ENCODE data around the gene COL23A1.

Gene COL23A1

DNA sequence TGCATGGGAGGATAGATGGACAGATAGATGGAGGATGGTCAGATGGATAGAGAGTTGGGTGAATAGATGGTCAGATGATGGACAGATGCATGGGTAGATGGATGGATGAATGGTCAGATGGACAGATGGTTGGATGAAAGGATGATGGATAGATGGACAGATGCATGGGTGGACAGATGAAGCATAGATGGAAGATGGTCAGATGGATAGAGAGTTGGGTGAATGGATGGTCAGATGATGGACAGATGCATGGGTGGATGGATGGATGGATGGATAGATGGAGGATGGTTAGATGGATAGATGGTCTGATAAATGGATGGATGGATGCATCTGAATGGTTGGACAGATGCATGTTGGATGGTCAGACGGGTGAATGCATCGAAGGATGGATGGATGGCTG lies 70.4 kb downstream of the COL23A1 start:
- DNase-seq (ENCODE audit: low read depth), result no peak
- TF ChIP-seq, protein P1, sequence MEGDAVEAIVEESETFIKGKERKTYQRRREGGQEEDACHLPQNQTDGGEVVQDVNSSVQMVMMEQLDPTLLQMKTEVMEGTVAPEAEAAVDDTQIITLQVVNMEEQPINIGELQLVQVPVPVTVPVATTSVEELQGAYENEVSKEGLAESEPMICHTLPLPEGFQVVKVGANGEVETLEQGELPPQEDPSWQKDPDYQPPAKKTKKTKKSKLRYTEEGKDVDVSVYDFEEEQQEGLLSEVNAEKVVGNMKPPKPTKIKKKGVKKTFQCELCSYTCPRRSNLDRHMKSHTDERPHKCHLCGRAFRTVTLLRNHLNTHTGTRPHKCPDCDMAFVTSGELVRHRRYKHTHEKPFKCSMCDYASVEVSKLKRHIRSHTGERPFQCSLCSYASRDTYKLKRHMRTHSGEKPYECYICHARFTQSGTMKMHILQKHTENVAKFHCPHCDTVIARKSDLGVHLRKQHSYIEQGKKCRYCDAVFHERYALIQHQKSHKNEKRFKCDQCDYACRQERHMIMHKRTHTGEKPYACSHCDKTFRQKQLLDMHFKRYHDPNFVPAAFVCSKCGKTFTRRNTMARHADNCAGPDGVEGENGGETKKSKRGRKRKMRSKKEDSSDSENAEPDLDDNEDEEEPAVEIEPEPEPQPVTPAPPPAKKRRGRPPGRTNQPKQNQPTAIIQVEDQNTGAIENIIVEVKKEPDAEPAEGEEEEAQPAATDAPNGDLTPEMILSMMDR (IDR thresholded peaks at IDR 0.05; ENCODE audit: low read depth, low read length, missing control alignments), result no peak
- no peak overlapping the region for H3K4me3 ChIP-seq (ENCODE audit: low read depth, low read length)

DNA sequence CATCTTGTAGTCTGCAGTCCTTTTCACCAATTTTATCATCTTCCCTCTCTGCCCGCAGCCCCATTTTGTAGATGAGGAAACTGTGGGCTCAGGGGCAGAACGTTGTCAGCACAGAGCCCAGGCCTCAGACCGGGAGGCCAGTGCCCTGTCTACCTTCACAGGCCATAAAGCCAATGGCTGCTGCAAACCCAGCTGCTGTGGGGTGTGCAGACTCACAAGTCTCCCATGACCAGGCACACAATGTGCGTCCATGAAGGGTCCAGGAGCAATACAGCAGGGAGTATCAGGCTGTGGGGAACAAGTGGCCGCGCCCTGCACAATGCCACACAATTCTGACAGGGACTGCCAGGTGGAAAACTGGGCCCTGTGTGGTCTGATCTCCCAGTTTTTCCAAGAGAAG lies 71.0 kb downstream of the COL23A1 start:
- no peak overlapping the region for H3K4me3 ChIP-seq (ENCODE audit: low read depth, low read length)
- DNase-seq (ENCODE audit: low read depth), result no peak
- TF ChIP-seq, protein P1 (IDR thresholded peaks at IDR 0.05; ENCODE audit: low read depth, low read length, missing control alignments), result no peak

DNA sequence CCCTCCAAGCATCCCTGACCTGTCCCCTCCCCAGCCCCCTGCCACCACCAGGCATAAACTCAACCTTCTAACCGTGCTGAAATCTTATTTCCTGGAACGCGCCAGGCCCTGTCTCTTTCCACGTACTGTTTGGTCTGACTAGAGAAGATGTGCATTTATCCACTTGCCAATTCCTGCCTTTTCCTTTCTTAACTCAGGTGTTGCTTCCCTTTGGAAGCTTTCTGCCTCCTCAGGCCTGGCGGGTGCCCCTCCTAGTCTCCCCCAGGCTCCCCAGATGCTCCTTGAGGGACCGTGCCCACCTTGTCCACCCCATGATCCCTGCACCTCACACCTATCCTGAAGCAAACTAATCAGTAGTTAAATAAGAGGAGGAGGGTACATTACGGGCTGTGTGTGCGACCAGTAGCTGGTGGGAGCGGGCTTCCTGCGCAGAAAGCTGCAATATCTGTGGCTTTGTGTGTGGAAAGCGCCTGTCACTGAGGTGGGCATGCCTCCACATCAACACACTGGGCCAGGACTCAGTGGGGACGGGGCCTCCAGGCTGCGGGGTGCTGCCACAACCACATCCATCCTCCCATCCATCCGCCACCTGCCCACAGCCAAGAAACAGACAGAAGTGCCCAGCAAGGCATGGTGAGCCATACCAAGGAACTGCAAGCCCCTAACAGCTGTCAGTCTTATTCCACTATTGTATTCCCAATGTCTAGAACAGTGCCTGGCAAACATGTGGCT lies 73.5 kb downstream of the COL23A1 start:
- no peak overlapping the region for H3K4me3 ChIP-seq (ENCODE audit: low read depth, low read length)
- DNase-seq (ENCODE audit: low read depth), result no peak
- TF ChIP-seq, protein P1 (IDR thresholded peaks at IDR 0.05; ENCODE audit: low read depth, low read length, missing control alignments), result no peak

DNA sequence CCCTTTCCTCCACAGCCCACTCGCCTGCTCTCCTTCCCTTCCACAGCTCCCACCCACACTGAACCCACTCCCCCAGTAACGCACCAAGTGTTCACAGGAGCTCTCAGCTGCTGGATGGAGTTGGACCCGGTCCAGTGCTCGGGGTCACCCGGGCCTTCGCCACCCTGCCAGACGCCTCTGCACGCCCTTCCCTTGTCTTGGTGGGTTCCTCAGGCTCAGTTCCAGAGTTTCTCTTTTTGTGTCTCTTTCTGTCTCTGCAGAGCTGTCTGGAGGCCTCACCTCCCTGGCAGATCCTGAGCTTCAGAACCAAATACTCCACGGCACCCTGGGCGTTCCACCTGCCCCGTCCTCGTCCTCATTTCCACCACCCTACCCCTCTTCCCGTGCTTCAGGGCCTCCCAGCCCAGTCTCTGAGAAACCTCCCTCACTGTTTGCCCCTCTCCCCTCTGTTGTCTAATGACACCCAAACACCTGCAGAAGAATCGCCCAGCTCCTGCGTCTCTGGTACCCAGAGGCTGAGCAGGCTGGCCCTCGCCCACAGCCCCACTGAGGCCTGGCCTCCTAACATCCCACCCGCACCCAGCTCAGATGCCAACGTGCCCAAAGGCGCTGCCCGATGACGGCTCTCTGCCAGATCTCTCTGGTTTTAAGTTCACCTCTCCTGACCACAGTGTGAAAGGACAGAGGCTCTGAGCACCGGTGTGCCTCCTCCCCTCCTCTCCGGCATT lies 74.3 kb downstream of the COL23A1 start:
- DNase-seq (ENCODE audit: low read depth), result no peak
- TF ChIP-seq, protein P1 (IDR thresholded peaks at IDR 0.05; ENCODE audit: low read depth, low read length, missing control alignments), result no peak
- no peak overlapping the region for H3K4me3 ChIP-seq (ENCODE audit: low read depth, low read length)

DNA sequence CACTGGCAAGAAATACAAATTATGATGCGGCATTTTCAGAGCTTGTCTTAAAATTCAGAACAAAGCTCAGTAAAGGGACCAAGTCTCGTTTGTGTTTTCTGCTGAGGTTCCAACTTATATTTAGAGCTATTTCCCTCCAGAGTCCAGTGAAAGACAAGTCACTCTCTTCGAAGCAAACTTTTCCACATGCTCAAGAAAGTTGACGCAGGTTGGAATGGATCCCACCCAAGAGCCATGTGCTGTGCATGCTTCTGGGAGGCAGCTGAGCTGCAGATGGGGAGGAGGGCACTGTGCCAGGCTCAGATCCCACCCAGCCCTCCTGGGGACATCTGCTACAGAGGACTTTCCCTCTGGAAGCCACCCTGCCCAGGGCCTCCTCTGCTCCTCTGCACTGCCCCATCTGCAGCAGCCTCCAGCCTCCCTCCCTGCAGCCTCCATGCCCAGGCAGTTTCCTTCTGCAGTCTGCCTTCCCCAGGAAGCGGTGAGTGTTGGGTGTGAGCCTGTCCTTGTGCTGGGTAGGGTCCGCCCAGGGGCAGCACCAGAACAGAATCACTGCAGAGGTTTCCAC lies 75.3 kb downstream of the COL23A1 start:
- DNase-seq (ENCODE audit: low read depth), result no peak
- no peak overlapping the region for H3K4me3 ChIP-seq (ENCODE audit: low read depth, low read length)
- TF ChIP-seq, protein P1 (IDR thresholded peaks at IDR 0.05; ENCODE audit: low read depth, low read length, missing control alignments), result no peak

DNA sequence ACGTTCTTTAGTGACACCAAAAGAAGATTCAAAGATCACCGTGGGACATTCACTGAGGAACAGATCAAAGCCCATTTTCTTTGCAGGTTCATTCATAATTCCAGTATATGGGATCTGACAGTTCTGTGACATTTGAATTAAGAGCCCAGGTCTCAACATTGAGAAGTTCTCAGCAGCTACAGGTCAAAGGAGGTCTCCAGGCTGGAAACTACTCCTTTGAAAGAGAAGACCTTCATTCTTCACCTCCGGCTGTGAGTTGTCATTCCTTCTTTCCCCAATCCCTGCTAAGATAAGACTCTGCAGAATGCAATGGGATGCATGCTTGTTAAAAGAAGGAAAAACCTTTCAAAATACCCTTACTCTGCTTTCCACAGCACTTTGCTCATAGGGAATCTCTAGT lies 79.0 kb downstream of the COL23A1 start:
- TF ChIP-seq, protein P1 (IDR thresholded peaks at IDR 0.05; ENCODE audit: low read depth, low read length, missing control alignments), result no peak
- DNase-seq (ENCODE audit: low read depth), result no peak

More for the DNA sequence above, 79.0 kb downstream of the COL23A1 start:
- H3K4me3 ChIP-seq (ENCODE audit: low read depth, low read length), result no peak overlapping the region
